Vagina (tissue), 2 donors: Measurements from ENCODE around the gene CYFIP1. TPM values are rescaled to one million over a fixed set of nuclear protein-coding genes. Genes with fewer than 3 reads are reported as not detected.
"Not testable (repeated sequence)": the region's sequence is repeated elsewhere in the genome, so short reads cannot be mapped to it uniquely, and the experiment has no call there.

ENCODE experiments used
- DNase-seq, 2 donors: peaks; one replicate each; pipeline ENCODE4 v3.0.0-alpha.2; 2017; ENCODE audit errors: extremely low spot score in 2 of 2
- H3K27ac ChIP-seq: fragments of 200-600 bp; sonication (generic); one replicate; pipeline ENCODE4 v1.5.1; 2019
- H3K27me3 ChIP-seq: fragments of 200-600 bp; sonication (generic); one replicate; pipeline ENCODE4 v1.5.1; 2019
- H3K36me3 ChIP-seq, 2 donors: fragments of 200-600 bp; sonication (generic); one replicate each; pipeline ENCODE4 v1.5.1; 2017 to 2019
- H3K4me1 ChIP-seq: fragments of 200-600 bp; sonication (generic); one replicate; pipeline ENCODE4 v1.5.1; 2019
- H3K4me3 ChIP-seq, 2 donors: fragments of 200-600 bp; sonication (generic); 1 replicate in 1 of 2; 2 replicates in 1 of 2; pipeline ENCODE4 v1.5.1; 2016 to 2019
- H3K9me3 ChIP-seq: fragments of 200-600 bp; sonication (generic); one replicate; pipeline ENCODE4 v1.5.1; 2019
- POLR2A ChIP-seq, 2 donors: fragments of 450-650 bp; IDR thresholded peaks; one replicate each; pipeline ENCODE4 v1.6.1; 2017; ENCODE audit warnings: antibody characterized with exemption in 2 of 2, mild to moderate bottlenecking in 2 of 2, moderate library complexity in 2 of 2
- POLR2AphosphoS5 ChIP-seq, 2 donors: sonication (generic); formaldehyde crosslinking; IDR thresholded peaks; one replicate each; pipeline ENCODE4 v1.9.0; 2017; ENCODE audit warnings: antibody characterized with exemption in 2 of 2, mild to moderate bottlenecking in 2 of 2, low read depth in 1 of 2; ENCODE audit not compliant: insufficient read depth in 1 of 2
- intact Hi-C: fragments of 100-400 bp; cut with DNase I; formaldehyde crosslinking; loops from one replicate; pipeline ENCODE4 v1.15.1; 2023
- total RNA-seq: library from RNA; depleted of rRNA; stranded (reverse); fragments of >200 nt; gene quantifications from one replicate; pipeline ENCODE4 v1.2.3, GENCODE V29; 2016
- TF ChIP-seq, protein P1 (sequence below), 3 experiments: fragments of 450-650 bp in 2 of 3; fragments of 200-600 bp in 1 of 3; sonication (generic) in 1 of 3; IDR thresholded peaks; one replicate each; pipeline ENCODE4 v1.5.1; 2017 to 2019; ENCODE audit warnings: antibody characterized with exemption in 3 of 3, mild to moderate bottlenecking in 2 of 3, moderate library complexity in 2 of 3

The CYFIP1 gene
- total RNA-seq, 1 donor from 2014 or later = 101 TPM

- peaks cover 0 to 6% of the 10 kb centered on the region in 2 donors for H3K36me3 ChIP-seq
- no peaks in the 10 kb centered on the region for H3K4me1 ChIP-seq
- TF ChIP-seq POLR2AphosphoS5 (IDR thresholded peaks at IDR 0.05; ENCODE audit: insufficient read depth in 1 of 2, low read depth in 1 of 2) (no peak), POLR2A (IDR thresholded peaks at IDR 0.05) (no peak)
- TF ChIP-seq, protein P1, sequence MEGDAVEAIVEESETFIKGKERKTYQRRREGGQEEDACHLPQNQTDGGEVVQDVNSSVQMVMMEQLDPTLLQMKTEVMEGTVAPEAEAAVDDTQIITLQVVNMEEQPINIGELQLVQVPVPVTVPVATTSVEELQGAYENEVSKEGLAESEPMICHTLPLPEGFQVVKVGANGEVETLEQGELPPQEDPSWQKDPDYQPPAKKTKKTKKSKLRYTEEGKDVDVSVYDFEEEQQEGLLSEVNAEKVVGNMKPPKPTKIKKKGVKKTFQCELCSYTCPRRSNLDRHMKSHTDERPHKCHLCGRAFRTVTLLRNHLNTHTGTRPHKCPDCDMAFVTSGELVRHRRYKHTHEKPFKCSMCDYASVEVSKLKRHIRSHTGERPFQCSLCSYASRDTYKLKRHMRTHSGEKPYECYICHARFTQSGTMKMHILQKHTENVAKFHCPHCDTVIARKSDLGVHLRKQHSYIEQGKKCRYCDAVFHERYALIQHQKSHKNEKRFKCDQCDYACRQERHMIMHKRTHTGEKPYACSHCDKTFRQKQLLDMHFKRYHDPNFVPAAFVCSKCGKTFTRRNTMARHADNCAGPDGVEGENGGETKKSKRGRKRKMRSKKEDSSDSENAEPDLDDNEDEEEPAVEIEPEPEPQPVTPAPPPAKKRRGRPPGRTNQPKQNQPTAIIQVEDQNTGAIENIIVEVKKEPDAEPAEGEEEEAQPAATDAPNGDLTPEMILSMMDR (IDR thresholded peaks at IDR 0.05) = no peak
- H3K4me3 ChIP-seq = no peak overlapping the region
- H3K27me3 ChIP-seq = no peaks in the 10 kb centered on the region
- DNase-seq = no peak
- H3K9me3 ChIP-seq = no peaks in the 10 kb centered on the region
- H3K27ac ChIP-seq = no peak overlapping the region
- intact Hi-C loops = no loop called here
Measured at GRCh38 chr15:22989576-22990477, 9.7 kb upstream of the CYFIP1 start.

- Histone ChIP-seq H3K9me3 (no peaks in the 10 kb centered on the region), H3K4me3 (no peak overlapping the region), H3K27ac (no peak overlapping the region), H3K27me3 (no peaks in the 10 kb centered on the region), H3K4me1 (no peaks in the 10 kb centered on the region), H3K36me3 (no peaks in the 10 kb centered on the region)
- no peak for DNase-seq
- TF ChIP-seq, protein P1 (IDR thresholded peaks at IDR 0.05) = no peak
- TF ChIP-seq POLR2A (IDR thresholded peaks at IDR 0.05) (no peak), POLR2AphosphoS5 (IDR thresholded peaks at IDR 0.05; ENCODE audit: insufficient read depth in 1 of 2, low read depth in 1 of 2) (no peak)
- intact Hi-C loops = no loop called here
Measured at GRCh38 chr15:22988811-22989210, 8.6 kb upstream of the CYFIP1 start.

DNA sequence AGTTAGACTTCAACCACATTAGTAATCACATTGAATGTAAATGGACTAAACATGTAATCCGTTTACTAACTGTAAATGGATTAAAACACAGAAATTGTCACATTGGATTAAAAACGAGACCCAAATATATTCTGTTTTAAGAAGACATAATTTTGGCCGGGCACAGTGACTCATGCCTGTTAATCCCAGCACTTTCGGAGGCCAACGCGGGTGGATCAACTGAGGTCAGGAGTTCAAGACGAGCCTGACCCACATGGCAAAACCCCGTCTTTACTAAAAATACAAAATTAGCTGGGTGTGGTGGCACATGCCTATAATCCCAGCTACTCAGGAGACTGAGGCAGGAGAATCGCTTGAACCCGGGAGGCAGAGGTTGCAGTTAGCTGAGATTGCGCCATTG lies 1.8 kb upstream of the CYFIP1 start:
- H3K27ac ChIP-seq, H3K4me1 ChIP-seq, H3K9me3 ChIP-seq, DNase-seq, H3K4me3 ChIP-seq, H3K36me3 ChIP-seq, H3K27me3 ChIP-seq, intact Hi-C loops: not testable (repeated sequence)

GRCh38 chr15:22981051-22981840 lies 1.1 kb upstream of the CYFIP1 start:
- Histone ChIP-seq H3K4me3 (peak overlapping the region; percentile 86 to 99), H3K4me1 (peaks cover 8% of the 10 kb centered on the region), H3K9me3 (no peaks in the 10 kb centered on the region), H3K36me3 (no peaks in the 10 kb centered on the region), H3K27ac (peak overlapping the region; percentile 85), H3K27me3 (no peaks in the 10 kb centered on the region)
- DNase-seq = no peak
- TF ChIP-seq POLR2AphosphoS5 (IDR thresholded peaks at IDR 0.05; ENCODE audit: insufficient read depth in 1 of 2, low read depth in 1 of 2) = no peak
- TF ChIP-seq POLR2A (IDR thresholded peaks at IDR 0.05) = no peak
- TF ChIP-seq, protein P1 (IDR thresholded peaks at IDR 0.05) = no peak
- intact Hi-C loops = no loop called here

DNA sequence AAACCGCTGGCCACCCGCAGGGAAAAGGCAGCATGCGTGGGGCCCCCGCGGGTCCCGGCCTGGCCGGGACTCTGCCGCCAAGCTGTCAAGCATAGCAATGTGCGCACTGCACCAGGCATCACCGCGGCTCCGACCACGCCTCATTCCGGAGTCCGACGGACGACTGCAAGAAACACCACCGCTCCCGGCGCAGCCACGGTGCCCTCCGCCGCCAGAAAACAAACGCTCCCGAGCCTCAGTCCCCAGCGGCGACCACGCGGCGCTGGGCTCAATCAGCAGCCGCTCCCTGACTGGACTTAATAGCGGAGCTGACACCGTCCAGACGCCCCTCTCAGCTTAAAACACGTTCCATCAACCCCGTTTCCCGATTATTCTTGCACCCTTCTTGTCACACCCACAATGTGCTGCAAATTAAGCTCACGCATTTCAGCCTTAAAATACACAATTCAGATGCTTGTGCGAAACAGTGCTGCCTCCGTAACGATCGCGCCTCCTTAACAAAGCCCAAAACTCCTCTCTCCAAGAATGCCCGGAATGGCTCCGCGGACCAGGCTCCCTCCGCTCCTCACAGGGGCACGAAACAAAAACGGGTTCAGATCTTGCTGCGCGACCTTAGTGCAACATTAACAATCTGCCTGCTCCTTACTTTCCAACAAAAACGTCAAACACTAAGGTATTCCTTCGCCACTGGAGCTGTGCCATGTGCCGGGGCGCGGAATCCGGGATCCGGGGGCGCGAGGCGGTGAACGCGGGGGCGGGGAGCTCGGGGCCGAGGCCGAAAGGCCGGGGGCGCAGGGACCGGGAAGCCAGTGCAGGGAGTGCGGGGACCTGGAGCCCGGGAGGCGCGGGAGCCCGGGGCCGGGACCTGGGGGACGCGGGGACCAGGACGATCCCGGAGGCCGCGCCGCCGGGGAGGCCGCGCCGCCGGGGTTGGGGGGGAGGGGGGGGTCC lies 655 bp downstream of the CYFIP1 start:
- peak in 1 of 2 donors; percentile 38 for TF ChIP-seq POLR2AphosphoS5 (IDR thresholded peaks at IDR 0.05; ENCODE audit: insufficient read depth in 1 of 2, low read depth in 1 of 2)
- TF ChIP-seq, protein P1 (IDR thresholded peaks at IDR 0.05) = no peak
- Histone ChIP-seq H3K4me3 (peak overlapping the region; percentile 86 to 99), H3K27ac (peak overlapping the region; percentile 85), H3K9me3 (no peaks in the 10 kb centered on the region), H3K27me3 (no peaks in the 10 kb centered on the region), H3K36me3 (no peaks in the 10 kb centered on the region), H3K4me1 (peaks cover 8% of the 10 kb centered on the region)
- no peak for DNase-seq
- intact Hi-C loops = no loop called here
